Stimulated activated CD8-positive, alpha-beta memory T cell treated with anti-CD3 and anti-CD28 coated beads, Interleukin-2, amount 100 ng/mL, for 1 hour (primary cell): ENCODE results near the gene HOXA7.

Source experiments
- DNase-seq, 2 donors: peaks; one replicate each; pipeline ENCODE4 v3.0.0-alpha.2; 2020; ENCODE audit warnings: low read depth in 2 of 2

Gene HOXA7

GRCh38 chr7:27156508-27156898 lies at the start of gene HOXA7:
Gene HOXA7 (minus strand): TSS chr7:27156675. CDS start chr7:27156545, 130 bp downstream.
- DNase-seq, result no peak

GRCh38 chr7:27205325-27206280 lies 49.1 kb upstream of the HOXA7 start:
- DNase-seq, result no peak

GRCh38 chr7:27204851-27205322 lies 48.4 kb upstream of the HOXA7 start:
- DNase-seq, result no peak

GRCh38 chr7:27203964-27204594 lies 47.6 kb upstream of the HOXA7 start:
- no peak for DNase-seq

- DNase-seq, result no peak
Measured at GRCh38 chr7:27203365-27203953, 47.0 kb upstream of the HOXA7 start.

DNA sequence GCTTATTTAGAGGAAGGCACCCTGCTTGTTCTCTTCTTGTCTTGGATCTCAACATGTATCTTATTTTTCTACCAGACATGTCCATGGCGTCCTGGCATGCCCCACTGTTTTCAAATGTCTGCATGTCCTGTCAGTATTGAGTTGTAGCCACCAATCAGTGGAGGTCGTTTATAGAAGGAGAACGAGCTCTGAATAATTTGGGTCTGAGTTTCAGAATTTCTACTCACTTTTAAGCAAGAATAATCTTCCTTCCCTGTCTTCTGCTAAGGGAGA lies 46.3 kb upstream of the HOXA7 start:
- DNase-seq, result no peak

GRCh38 chr7:27202018-27202861 lies 45.8 kb upstream of the HOXA7 start:
- no peak for DNase-seq

GRCh38 chr7:27201580-27202017 lies 45.1 kb upstream of the HOXA7 start:
- DNase-seq, result no peak

DNA sequence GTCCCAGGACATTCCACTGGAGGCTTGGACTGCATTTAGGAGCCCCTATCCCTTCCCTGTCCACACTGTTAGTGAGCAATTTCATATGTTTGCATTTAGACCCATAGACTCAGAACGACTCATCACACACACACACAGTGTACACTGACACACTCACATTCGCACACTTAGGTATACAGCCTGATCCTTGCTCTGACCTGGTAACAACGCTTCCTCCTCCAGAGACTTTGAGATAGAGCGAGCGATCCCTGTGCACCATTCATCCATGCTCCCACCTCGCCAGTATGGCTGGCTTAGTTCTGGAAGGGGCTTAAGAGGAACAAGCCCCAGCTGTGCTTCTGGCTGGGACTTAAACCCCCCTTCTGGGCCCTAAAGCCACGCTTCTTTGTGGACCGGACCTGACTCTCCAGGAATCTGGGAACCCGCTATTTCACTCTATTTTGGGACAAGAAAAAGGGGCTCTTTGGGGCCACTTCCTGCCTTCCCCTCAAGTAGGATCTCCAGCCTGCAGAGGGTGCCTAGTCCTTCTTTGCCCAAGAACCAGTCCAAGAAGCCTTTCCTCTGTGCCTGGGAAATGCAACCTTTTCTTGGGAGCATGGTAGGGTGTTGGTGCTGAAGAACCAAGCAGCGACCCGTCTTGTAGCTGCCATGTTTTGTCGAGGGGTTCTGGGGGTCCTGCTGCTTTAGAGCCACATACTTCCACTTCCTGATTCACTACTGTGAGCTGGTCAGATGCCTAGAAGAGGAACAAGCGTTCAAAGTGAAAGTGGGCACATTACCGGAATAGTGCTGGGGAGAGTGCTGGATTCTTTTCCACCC lies 44.5 kb upstream of the HOXA7 start:
- DNase-seq, result no peak

DNA sequence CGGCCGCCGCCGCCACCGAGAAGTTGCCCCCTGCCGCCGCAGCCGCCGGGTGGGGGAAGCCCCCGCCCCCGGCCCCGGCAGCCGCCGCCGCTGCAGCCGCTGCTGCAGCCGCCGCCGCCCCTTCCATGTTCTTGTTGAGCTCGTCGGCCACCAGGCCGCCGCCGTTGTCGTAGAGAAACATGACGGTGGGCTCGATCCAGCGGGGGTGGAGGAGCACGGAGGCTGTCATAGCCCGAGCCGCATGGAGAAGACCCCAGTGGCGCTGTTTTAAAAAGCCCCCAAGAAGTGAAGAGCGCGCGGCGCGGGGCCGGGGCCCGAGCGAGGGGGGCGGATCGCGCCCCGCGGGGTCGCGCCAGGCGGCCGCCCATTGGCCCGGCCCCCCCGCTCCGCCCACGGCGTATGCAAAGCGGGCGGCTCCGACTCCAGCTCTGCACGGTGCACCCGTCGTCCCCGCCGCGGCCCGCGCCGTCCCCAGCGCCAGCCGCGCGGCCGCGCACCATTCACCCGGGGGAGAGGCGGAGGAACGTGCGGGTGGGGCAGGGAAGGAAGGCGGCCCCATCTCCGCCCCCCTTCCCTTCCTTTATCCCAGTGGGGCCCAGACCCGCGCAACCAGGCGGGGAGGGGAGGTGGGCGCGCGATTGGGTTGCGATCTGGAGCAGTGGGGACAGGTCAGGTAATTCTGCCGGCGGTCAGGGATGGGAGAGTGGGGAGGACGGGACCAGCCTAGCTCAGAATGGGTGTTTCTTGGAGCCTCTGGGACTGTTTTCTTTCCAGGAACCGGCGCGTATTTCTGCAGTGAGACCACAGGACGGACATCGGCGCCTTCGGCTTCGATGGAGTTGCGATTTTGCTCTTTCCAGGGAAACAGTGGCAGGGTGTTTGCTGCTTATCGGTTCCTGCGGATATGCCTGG lies 43.6 kb upstream of the HOXA7 start, which contains the start of gene HOXA13:
HOXA13 (minus strand) TSS at position 243 of the 912 bp plus-strand sequence; CDS start at position 229, 14 bp downstream.
- DNase-seq, result no peak

DNA sequence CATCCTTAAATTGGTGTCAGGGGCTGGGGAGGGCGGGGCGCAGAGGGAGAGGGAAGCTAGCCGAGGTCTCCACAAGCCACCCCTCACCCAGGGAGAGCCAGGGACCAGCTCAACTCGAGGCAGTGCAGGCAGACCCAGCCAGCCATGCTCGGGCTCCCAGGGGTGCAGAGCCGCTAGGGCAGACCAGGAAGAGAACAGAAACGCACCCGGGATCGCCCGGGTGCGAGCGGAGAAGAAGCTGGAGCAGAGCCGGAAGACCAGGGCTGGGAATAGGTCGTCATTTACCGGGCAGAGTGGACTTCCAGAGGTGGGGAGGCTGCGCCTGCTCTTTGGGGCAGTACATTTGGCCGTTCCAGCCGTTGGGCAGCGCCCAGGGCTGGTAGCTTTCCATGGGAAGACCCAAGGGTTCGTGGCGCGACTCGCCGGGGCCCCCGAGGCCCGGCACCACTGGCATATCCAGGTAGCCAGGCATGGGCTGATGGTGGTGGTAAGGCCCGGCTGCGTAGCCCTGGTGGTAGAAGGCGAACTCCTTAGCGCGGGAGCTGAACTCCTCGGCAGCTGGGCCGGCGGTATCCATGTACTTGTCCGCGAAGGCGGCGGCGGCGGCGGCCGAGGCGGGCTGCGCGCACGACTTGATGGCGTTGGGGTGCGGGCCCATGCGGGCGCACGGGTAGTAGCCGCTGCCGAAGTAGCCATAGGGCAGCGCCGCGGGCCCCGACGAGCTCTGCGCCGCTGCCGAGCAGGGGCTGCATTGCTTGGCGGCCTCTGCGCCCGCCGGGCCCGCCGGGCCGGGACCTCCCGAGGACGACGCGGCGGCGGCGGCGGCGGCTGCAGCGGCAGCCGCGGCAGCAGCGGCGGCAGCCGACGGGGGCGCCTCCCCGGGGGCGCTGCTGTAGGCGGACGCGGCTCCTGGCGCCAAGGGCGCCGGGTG lies 42.7 kb upstream of the HOXA7 start:
- no peak for DNase-seq

DNA sequence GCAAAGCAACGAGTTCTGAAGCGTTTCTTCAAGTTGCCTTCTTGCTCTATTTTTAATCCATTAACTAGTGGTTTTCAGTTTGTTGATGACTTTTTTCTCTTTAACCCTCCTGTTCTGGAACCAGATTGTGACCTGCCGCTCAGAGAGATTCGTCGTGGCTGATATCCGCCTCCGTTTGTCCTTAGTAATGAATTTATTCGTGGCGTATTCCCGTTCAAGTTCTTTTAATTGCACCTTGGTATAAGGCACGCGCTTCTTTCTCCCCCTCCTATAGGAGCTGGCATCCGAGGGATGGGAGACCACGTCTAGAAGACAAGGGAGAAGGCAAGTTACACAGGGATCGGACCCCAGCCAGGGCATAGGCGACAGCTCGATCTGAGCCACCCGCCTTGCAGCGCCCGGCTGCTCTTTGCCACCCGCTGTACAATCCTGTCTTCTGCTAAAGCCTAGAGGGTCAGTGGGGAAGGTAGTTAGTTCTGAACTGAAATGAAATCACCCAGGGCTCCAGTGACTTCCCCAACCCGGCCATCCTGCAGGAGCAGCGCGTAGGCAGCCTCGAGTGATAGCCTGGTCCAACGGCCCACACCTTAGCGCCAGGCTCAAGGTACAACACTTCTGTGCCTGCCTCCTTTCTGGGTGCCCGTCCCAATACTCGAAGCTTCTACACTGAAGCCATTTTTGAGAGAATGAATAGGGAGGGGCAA lies 41.8 kb upstream of the HOXA7 start:
- DNase-seq, result no peak

GRCh38 chr7:27197137-27198042 lies 40.9 kb upstream of the HOXA7 start:
- DNase-seq, result no peak

- peak; percentile 56 to 68 for DNase-seq
Measured at GRCh38 chr7:27196287-27196767, 39.9 kb upstream of the HOXA7 start.

GRCh38 chr7:27194686-27195379 lies 38.4 kb upstream of the HOXA7 start:
- no peak for DNase-seq

DNA sequence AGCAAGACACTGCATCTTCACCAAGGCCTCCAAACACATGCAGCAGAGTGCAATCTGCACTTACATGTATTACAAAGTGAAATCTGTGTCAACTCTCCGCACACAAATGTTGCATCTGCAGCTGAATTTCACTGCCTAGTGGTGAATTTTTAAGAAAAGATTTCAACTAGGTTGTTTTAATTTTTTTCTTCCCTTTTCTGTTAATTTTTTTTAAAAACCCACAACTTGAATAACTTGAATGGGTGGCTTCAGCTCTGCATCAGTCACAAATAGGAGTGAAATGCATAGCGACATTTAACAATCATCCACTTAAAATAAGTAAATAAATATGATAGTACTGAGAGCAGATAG lies 37.5 kb upstream of the HOXA7 start:
- no peak for DNase-seq
